Lung (tissue), 12 donors: ENCODE results near the gene SAMD7. TPM values are rescaled to one million over a fixed set of nuclear protein-coding genes. Genes with fewer than 3 reads are reported as not detected.

Experiments used
- ATAC-seq: fragments of 200-7000 bp; cut with Tn5 transposase; one replicate; pipeline ENCODE4 v1.9.1; 2020; ENCODE audit warnings: moderate number of reproducible peaks; ENCODE audit not compliant: insufficient read depth, low FRiP score
- DNase-seq, 3 donors: peaks; one replicate each; pipeline ENCODE4 v3.0.0-alpha.2; 2013 to 2017
- H3K27ac ChIP-seq, 2 donors: one replicate each; pipeline ENCODE4 v1.5.1; 2013; ENCODE audit warnings: mild to moderate bottlenecking in 2 of 2, moderate library complexity in 2 of 2, control low read depth in 1 of 2, inconsistent platforms in 1 of 2, low read depth in 1 of 2, low read length in 1 of 2
- H3K27me3 ChIP-seq, 3 donors: one replicate each; pipeline ENCODE4 v1.5.1; 2013; ENCODE audit warnings: low read length in 2 of 3; ENCODE audit not compliant: control insufficient read depth in 3 of 3, insufficient read depth in 3 of 3
- H3K36me3 ChIP-seq, 4 donors: one replicate each; pipeline ENCODE4 v1.5.1; 2013; ENCODE audit warnings: low read length in 4 of 4, mild to moderate bottlenecking in 1 of 4, moderate library complexity in 1 of 4; ENCODE audit not compliant: control insufficient read depth in 4 of 4, insufficient read depth in 4 of 4
- H3K4me1 ChIP-seq, 5 donors: one replicate each; pipeline ENCODE4 v1.5.1; 2013; ENCODE audit warnings: low read length in 5 of 5, mild to moderate bottlenecking in 2 of 5, moderate library complexity in 1 of 5; ENCODE audit not compliant: control insufficient read depth in 5 of 5, insufficient read depth in 5 of 5
- H3K4me3 ChIP-seq: one replicate; pipeline ENCODE4 v1.5.1; 2013; ENCODE audit warnings: mild to moderate bottlenecking, control low read depth, moderate library complexity
- H3K9ac ChIP-seq, 2 donors: one replicate each; pipeline ENCODE4 v1.5.1; 2013; ENCODE audit warnings: low read length in 2 of 2, control low read depth in 1 of 2; ENCODE audit not compliant: insufficient read depth in 1 of 2
- H3K9me3 ChIP-seq, 4 donors: one replicate each; pipeline ENCODE4 v1.5.1; 2013; ENCODE audit warnings: low read length in 3 of 4, mild to moderate bottlenecking in 1 of 4, moderate library complexity in 1 of 4; ENCODE audit not compliant: control insufficient read depth in 4 of 4, insufficient read depth in 3 of 4
- WGBS, 2 donors: extraction: QIAGEN DNeasy Blood & Tissue Kit; methylation state at CpG; one replicate each; pipeline ENCODE4 v1.1.7; 2013; 5-methylcytosine and 5-hydroxymethylcytosine counted together
- polyA plus RNA-seq, 2 donors: library from polyadenylated mRNA; stranded (reverse); fragments of 200-250 nt; gene quantifications; one replicate each; pipeline ENCODE4 v1.2.1, GENCODE V29; 2013
- total RNA-seq, 2 donors: library from RNA; depleted of rRNA in 1 of 2; stranded (reverse); fragments of >200 nt in 1 of 2; gene quantifications; one replicate each; pipeline ENCODE4 v1.2.1, GENCODE V29; 2014 to 2021
- TF ChIP-seq, protein P1 (sequence below): IDR thresholded peaks from 2 replicates; pipeline ENCODE4 v1.5.1; 2012; ENCODE audit warnings: mild to moderate bottlenecking; ENCODE audit errors: control extremely low read depth, extremely low read depth
- donor health status: control.
- donor health status: control.
- donor health status: Bipolar disorder and iron deficiency.
- donor health status: healthy.
- donor health status: DM: yes; HTN: yes; CAD: no.

SAMD7 gene
- total and polyA plus RNA-seq, 4 donors: not detected

GRCh38 chr3:169948559-169949448 lies 37.4 kb downstream of the SAMD7 start:
- Histone ChIP-seq H3K27me3 (no peaks in the 10 kb centered on the region), H3K9me3 (no peaks in the 10 kb centered on the region), H3K4me1 (peaks cover 0 to 11% (median 3%) of the 10 kb centered on the region in 5 donors), H3K36me3 (no peaks in the 10 kb centered on the region), H3K27ac (no peak overlapping the region), H3K4me3 (no peak overlapping the region), H3K9ac (no peak overlapping the region)
- peak; percentile 39 for ATAC-seq
- TF ChIP-seq, protein P1, sequence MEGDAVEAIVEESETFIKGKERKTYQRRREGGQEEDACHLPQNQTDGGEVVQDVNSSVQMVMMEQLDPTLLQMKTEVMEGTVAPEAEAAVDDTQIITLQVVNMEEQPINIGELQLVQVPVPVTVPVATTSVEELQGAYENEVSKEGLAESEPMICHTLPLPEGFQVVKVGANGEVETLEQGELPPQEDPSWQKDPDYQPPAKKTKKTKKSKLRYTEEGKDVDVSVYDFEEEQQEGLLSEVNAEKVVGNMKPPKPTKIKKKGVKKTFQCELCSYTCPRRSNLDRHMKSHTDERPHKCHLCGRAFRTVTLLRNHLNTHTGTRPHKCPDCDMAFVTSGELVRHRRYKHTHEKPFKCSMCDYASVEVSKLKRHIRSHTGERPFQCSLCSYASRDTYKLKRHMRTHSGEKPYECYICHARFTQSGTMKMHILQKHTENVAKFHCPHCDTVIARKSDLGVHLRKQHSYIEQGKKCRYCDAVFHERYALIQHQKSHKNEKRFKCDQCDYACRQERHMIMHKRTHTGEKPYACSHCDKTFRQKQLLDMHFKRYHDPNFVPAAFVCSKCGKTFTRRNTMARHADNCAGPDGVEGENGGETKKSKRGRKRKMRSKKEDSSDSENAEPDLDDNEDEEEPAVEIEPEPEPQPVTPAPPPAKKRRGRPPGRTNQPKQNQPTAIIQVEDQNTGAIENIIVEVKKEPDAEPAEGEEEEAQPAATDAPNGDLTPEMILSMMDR: no peak
- peak in 2 of 3 donors; percentile 52 to 69 for DNase-seq
- 66 to 78% methylated on average over 2 of the region's 2 CpGs for WGBS, 2 donors

DNA sequence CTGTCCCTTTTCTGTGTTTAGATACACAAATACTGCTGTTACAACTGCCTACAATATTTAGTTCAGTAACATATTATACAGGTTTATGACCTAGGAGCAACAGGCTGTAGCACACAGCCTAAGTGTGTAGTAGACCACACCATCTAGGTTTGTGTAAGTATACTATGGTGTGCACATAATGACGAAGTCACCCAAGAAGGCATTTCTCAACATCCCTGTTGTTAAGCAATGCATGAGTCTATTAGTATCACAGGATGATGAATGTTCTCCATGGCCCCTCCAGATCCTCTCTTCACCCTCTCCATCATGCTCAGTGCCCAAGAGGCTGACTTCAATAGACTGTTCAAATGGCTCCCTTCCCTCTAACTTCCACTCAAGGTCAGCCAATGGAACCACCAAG lies 40.7 kb downstream of the SAMD7 start:
- Histone ChIP-seq H3K4me3 (no peak overlapping the region), H3K4me1 (peaks cover 0 to 8% (median 3%) of the 10 kb centered on the region in 5 donors), H3K9ac (no peak overlapping the region), H3K36me3 (no peaks in the 10 kb centered on the region), H3K27me3 (no peaks in the 10 kb centered on the region), H3K9me3 (no peaks in the 10 kb centered on the region), H3K27ac (no peak overlapping the region)
- ATAC-seq (no peak), DNase-seq (no peak)
- 27 to 69% methylated on average over 1 of the region's 1 CpG for WGBS, 2 donors
- TF ChIP-seq, protein P1: no peak

GRCh38 chr3:169953462-169954141 lies 42.2 kb downstream of the SAMD7 start:
- peak; percentile 8 for ATAC-seq
- Histone ChIP-seq H3K27me3 (no peaks in the 10 kb centered on the region), H3K27ac (no peak overlapping the region), H3K9me3 (no peaks in the 10 kb centered on the region), H3K9ac (no peak overlapping the region), H3K36me3 (no peaks in the 10 kb centered on the region), H3K4me1 (peaks cover 0 to 2% (median 1%) of the 10 kb centered on the region in 5 donors), H3K4me3 (no peak overlapping the region)
- WGBS, 2 donors: 61 to 66% methylated on average over 3 of the region's 3 CpGs
- no peak for DNase-seq
- TF ChIP-seq, protein P1: no peak
